HEK293 (cell line): Measurements from ENCODE around the gene NISCH.
A peak's percentile ranks its signal among the peaks of the same experiment; 100 is the strongest.

Source experiments
- CTCF ChIA-PET: fragments of 350-600 bp; formaldehyde crosslinking; extraction: SDS; loops from one replicate; lab custom pipeline; 2021; ENCODE audit warnings: antibody characterized with exemption; lab: Yijun Ruan, JAX
- POLR2A ChIA-PET: fragments of 300-600 bp; formaldehyde crosslinking; extraction: SDS; loops from one replicate; lab custom pipeline; 2020; ENCODE audit warnings: antibody characterized with exemption, inconsistent platforms; lab: Yijun Ruan, JAX
- H3K27ac ChIP-seq: fragments of 200-500 bp; sonication (Bioruptor generic); 2 replicates; pipeline ENCODE4 v1.5.1; 2014; ENCODE audit warnings: low read depth, low read length, control low read depth, inconsistent platforms; ENCODE audit errors: extremely low read depth
- H3K36me3 ChIP-seq, 2 experiments: fragments of 200-500 bp in 1 of 2; sonication (Bioruptor generic) in 1 of 2; 1 replicate in 1 of 2; 2 replicates in 1 of 2; pipeline ENCODE4 v1.5.1; 2014 to 2017; ENCODE audit warnings: inconsistent platforms in 2 of 2, low read length in 2 of 2; ENCODE audit not compliant: control insufficient read depth in 2 of 2, insufficient read depth in 1 of 2
- H3K4me1 ChIP-seq: fragments of 200-500 bp; sonication (Bioruptor generic); 2 replicates; pipeline ENCODE4 v1.5.1; 2014; ENCODE audit warnings: mild to moderate bottlenecking, low read length, inconsistent platforms; ENCODE audit not compliant: control insufficient read depth, insufficient read depth
- H3K4me3 ChIP-seq: 2 replicates; pipeline ENCODE4 v1.5.1; 2011; ENCODE audit warnings: low read depth, mild to moderate bottlenecking, control low read depth, low read length, moderate library complexity
- H3K9me3 ChIP-seq: fragments of 200-500 bp; sonication (Bioruptor generic); 2 replicates; pipeline ENCODE4 v1.5.1; 2014; ENCODE audit warnings: low read depth, low read length, inconsistent platforms; ENCODE audit not compliant: control insufficient read depth, insufficient read depth
- BCL11B ChIP-seq: fragments of 450-650 bp; formaldehyde crosslinking; IDR thresholded peaks from 2 replicates; pipeline ENCODE4 v1.5.1; 2016; ENCODE audit warnings: low read depth, missing biosample characterization, missing genetic modification characterization
- EGR2 ChIP-seq: fragments of 450-650 bp; formaldehyde crosslinking; IDR thresholded peaks from 2 replicates; pipeline ENCODE4 v1.5.1; 2016; ENCODE audit warnings: low read depth, missing biosample characterization, missing genetic modification characterization
- GLIS1 ChIP-seq: fragments of 450-650 bp; formaldehyde crosslinking; IDR thresholded peaks from 2 replicates; pipeline ENCODE4 v1.5.1; 2016; ENCODE audit warnings: missing biosample characterization, missing genetic modification characterization
- GLIS2 ChIP-seq: fragments of 450-650 bp; formaldehyde crosslinking; IDR thresholded peaks from 2 replicates; pipeline ENCODE4 v1.5.1; 2016; ENCODE audit warnings: missing biosample characterization, missing genetic modification characterization
- HOXC10 ChIP-seq: sonication (generic); formaldehyde crosslinking; IDR thresholded peaks from 2 replicates; pipeline ENCODE4 v1.8.1; 2023; ENCODE audit warnings: mild to moderate bottlenecking, missing genetic modification reagents
- KLF9 ChIP-seq: fragments of 450-650 bp; formaldehyde crosslinking; IDR thresholded peaks from 2 replicates; pipeline ENCODE4 v1.5.1; 2016; ENCODE audit warnings: missing biosample characterization, missing genetic modification characterization, low read depth
- SCRT2 ChIP-seq: fragments of 450-650 bp; formaldehyde crosslinking; IDR thresholded peaks from 2 replicates; pipeline ENCODE4 v1.5.1; 2016; ENCODE audit warnings: missing biosample characterization, missing genetic modification characterization
- YY2 ChIP-seq: fragments of 450-650 bp; formaldehyde crosslinking; IDR thresholded peaks from 2 replicates; pipeline ENCODE4 v1.5.1; 2016; ENCODE audit warnings: missing biosample characterization, missing genetic modification characterization
- ZNF112 ChIP-seq: fragments of 450-650 bp; formaldehyde crosslinking; IDR thresholded peaks from 2 replicates; pipeline ENCODE4 v1.5.0; 2017; ENCODE audit warnings: missing biosample characterization, missing genetic modification characterization
- ZNF121 ChIP-seq: fragments of 450-650 bp; formaldehyde crosslinking; IDR thresholded peaks from 2 replicates; pipeline ENCODE4 v1.5.1; 2016; ENCODE audit warnings: missing biosample characterization, missing genetic modification characterization
- ZNF146 ChIP-seq: fragments of 450-650 bp; formaldehyde crosslinking; IDR thresholded peaks from 2 replicates; pipeline ENCODE4 v1.5.1; 2016; ENCODE audit warnings: missing biosample characterization, missing genetic modification characterization
- ZNF16 ChIP-seq: fragments of 450-650 bp; formaldehyde crosslinking; IDR thresholded peaks from 2 replicates; pipeline ENCODE4 v1.5.1; 2016; ENCODE audit warnings: low read depth, missing biosample characterization, missing genetic modification characterization
- ZNF2 ChIP-seq: fragments of 450-650 bp; formaldehyde crosslinking; IDR thresholded peaks from 2 replicates; pipeline ENCODE4 v1.5.1; 2016; ENCODE audit warnings: missing biosample characterization, missing genetic modification characterization
- ZNF37A ChIP-seq: fragments of 450-650 bp; IDR thresholded peaks from 2 replicates; pipeline ENCODE4 v1.5.1; 2018; ENCODE audit warnings: missing biosample characterization, missing genetic modification characterization
- ZNF423 ChIP-seq: fragments of 450-650 bp; formaldehyde crosslinking; IDR thresholded peaks from 2 replicates; pipeline ENCODE4 v1.5.1; 2016; ENCODE audit warnings: missing biosample characterization, missing genetic modification characterization
- ZNF623 ChIP-seq: fragments of 450-650 bp; formaldehyde crosslinking; IDR thresholded peaks from 2 replicates; pipeline ENCODE4 v1.5.1; 2016; ENCODE audit warnings: missing biosample characterization, missing genetic modification characterization
- ZNF629 ChIP-seq: fragments of 450-650 bp; formaldehyde crosslinking; IDR thresholded peaks from 2 replicates; pipeline ENCODE4 v1.5.1; 2017; ENCODE audit warnings: missing biosample characterization, missing genetic modification characterization
- ZNF792 ChIP-seq: fragments of 450-650 bp; formaldehyde crosslinking; IDR thresholded peaks from 2 replicates; pipeline ENCODE4 v1.5.1; 2016; ENCODE audit warnings: missing biosample characterization, missing genetic modification characterization
- ZNF830 ChIP-seq: fragments of 450-650 bp; IDR thresholded peaks from 2 replicates; pipeline ENCODE4 v1.5.0; 2018; ENCODE audit warnings: missing biosample characterization, missing genetic modification characterization, low read depth, mild to moderate bottlenecking, moderate library complexity
- TF ChIP-seq, protein P1 (sequence below): fragments of 450-650 bp; formaldehyde crosslinking; IDR thresholded peaks from 2 replicates; pipeline ENCODE4 v1.5.1; 2016; ENCODE audit warnings: missing biosample characterization, missing genetic modification characterization
- TF ChIP-seq, protein P2 (sequence below): fragments of 450-650 bp; formaldehyde crosslinking; IDR thresholded peaks from 2 replicates; pipeline ENCODE4 v1.5.1; 2016; ENCODE audit warnings: missing biosample characterization, missing genetic modification characterization, low read depth
- TF ChIP-seq, protein P3 (sequence below): fragments of 450-650 bp; formaldehyde crosslinking; IDR thresholded peaks from 2 replicates; pipeline ENCODE4 v1.5.1; 2016; ENCODE audit warnings: missing biosample characterization, missing genetic modification characterization

Gene NISCH

DNA sequence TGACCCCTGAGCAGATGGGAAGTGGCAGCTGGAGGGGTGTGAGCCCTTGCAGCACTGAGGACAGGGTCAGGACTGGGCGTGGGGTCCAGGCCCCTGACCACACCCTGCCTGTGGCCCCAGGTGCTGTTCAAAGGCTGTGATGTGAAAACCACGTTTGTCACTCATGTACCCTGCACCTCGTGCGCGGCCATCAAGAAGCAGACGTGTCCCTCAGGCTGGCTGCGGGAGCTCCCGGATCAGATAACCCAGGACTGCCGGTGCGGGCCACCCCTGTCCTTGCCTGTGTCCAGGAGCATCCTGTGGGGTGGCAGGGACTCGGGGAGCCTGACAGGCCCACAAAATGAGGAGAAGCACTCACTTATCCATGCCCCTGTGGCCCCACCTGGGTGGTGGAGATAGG is 45.6 kb downstream of the NISCH start (continued):
- TF ChIP-seq, protein P1, sequence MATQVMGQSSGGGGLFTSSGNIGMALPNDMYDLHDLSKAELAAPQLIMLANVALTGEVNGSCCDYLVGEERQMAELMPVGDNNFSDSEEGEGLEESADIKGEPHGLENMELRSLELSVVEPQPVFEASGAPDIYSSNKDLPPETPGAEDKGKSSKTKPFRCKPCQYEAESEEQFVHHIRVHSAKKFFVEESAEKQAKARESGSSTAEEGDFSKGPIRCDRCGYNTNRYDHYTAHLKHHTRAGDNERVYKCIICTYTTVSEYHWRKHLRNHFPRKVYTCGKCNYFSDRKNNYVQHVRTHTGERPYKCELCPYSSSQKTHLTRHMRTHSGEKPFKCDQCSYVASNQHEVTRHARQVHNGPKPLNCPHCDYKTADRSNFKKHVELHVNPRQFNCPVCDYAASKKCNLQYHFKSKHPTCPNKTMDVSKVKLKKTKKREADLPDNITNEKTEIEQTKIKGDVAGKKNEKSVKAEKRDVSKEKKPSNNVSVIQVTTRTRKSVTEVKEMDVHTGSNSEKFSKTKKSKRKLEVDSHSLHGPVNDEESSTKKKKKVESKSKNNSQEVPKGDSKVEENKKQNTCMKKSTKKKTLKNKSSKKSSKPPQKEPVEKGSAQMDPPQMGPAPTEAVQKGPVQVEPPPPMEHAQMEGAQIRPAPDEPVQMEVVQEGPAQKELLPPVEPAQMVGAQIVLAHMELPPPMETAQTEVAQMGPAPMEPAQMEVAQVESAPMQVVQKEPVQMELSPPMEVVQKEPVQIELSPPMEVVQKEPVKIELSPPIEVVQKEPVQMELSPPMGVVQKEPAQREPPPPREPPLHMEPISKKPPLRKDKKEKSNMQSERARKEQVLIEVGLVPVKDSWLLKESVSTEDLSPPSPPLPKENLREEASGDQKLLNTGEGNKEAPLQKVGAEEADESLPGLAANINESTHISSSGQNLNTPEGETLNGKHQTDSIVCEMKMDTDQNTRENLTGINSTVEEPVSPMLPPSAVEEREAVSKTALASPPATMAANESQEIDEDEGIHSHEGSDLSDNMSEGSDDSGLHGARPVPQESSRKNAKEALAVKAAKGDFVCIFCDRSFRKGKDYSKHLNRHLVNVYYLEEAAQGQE (tag by site-specific recombination): no peak
- TF ChIP-seq, protein P2, sequence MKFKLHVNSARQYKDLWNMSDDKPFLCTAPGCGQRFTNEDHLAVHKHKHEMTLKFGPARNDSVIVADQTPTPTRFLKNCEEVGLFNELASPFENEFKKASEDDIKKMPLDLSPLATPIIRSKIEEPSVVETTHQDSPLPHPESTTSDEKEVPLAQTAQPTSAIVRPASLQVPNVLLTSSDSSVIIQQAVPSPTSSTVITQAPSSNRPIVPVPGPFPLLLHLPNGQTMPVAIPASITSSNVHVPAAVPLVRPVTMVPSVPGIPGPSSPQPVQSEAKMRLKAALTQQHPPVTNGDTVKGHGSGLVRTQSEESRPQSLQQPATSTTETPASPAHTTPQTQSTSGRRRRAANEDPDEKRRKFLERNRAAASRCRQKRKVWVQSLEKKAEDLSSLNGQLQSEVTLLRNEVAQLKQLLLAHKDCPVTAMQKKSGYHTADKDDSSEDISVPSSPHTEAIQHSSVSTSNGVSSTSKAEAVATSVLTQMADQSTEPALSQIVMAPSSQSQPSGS (tag by site-specific recombination): no peak
- TF ChIP-seq ZNF16 (tag by site-specific recombination): no peak
- no peak for TF ChIP-seq ZNF37A
- TF ChIP-seq KLF9 (tag by site-specific recombination): no peak
- no peak for TF ChIP-seq ZNF112 (tag by site-specific recombination)
- no peak for TF ChIP-seq ZNF121
- TF ChIP-seq YY2 (tag by site-specific recombination): no peak

DNA sequence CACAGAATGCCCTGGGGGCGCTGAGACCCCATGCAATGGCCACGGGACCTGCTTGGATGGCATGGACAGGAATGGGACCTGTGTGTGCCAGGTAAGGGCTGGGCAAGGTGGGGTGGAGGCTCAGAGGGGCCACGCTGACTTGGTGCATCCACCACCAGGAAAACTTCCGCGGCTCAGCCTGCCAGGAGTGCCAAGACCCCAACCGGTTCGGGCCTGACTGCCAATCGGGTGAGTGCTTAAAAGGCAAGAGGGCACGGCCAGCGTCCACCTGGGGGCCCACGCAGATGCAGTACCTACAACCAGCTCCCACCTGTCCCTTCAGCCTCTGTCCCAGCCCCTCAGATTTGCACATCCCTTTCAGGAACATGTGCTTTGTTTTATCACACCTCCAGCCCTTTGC is 46.6 kb downstream of the NISCH start:
- CTCF ChIA-PET: interaction anchor here (0.5 to 0.6 kb wide), 2 partner anchors 11 to 13 kb away, joined by 3 read pairs; no protein-coding TSS in a partner anchor

DNA sequence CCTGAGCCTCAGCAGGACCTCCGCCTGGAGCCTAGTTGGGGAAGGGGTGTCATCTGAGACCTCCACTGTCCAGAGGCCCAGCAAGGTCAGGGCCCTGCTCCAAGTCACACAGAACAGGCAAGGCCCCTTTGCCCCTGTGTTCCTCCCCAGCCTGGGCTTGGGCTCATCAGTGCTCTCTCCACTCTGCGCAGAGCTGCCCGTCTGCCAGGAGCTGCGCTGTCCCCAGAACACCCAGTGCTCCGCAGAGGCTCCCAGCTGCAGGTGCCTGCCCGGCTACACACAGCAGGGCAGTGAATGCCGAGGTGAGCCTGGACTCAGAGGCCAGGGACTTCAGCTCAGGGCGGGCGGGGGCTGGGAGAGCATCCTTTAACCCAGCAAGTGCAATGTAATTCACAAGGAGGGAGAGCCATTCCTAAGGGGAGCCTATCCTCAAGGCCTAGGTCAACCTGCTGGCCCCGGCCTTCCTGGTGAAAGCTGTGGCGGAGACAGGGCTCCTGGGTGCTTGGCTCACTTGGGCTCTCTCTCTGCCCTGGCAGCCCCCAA is 47.5 kb downstream of the NISCH start:
- CTCF ChIA-PET: no interaction called here
- Histone ChIP-seq H3K4me1 (no peaks in the 10 kb centered on the region), H3K4me3 (no peak overlapping the region), H3K9me3 (no peaks in the 10 kb centered on the region), H3K27ac (no peak overlapping the region), H3K36me3 (no peaks in the 10 kb centered on the region)
- TF ChIP-seq ZNF423 (tag by site-specific recombination): no peak
- TF ChIP-seq ZNF146: no peak
- POLR2A ChIA-PET: no interaction called here

More for the DNA sequence above, 46.6 kb downstream of the NISCH start:
- H3K27ac ChIP-seq: no peak overlapping the region
- no peak for TF ChIP-seq HOXC10 (CRISPR knock-in tag)
- 0 out of 2 replicates have a peak, but pooled peaks have one; percentile 30 for TF ChIP-seq ZNF623 (tag by site-specific recombination)
- H3K9me3 ChIP-seq: no peaks in the 10 kb centered on the region
- POLR2A ChIA-PET: no interaction called here
- H3K4me3 ChIP-seq: no peak overlapping the region
- no peaks in the 10 kb centered on the region for H3K4me1 ChIP-seq
- H3K36me3 ChIP-seq: no peaks in the 10 kb centered on the region

DNA sequence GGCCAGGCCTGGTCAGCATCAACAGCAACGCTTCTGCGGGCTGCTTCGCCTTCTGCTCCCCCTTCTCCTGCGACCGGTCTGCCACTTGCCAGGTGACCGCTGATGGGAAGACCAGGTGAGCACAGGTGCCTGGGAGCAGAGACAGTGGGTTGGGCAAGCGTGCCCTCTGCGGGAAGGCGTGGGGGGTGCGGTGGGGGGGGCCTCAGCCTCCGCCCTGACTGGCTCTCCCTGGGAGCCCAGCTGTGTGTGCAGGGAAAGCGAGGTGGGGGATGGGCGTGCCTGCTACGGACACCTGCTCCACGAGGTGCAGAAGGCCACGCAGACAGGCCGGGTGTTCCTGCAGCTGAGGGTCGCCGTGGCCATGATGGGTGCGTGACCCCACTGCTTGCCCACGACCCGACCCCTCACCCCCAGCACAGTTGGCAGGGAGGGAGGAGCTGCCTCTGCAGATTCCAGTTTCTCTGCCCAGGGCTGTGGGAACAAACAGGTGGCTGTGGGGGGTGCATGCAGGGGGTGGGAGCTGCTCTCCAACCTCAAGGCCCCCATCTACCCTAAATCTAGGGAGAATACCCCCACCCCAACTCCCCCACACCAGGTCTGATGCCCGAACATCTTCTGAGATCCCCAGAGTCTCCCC is 48.5 kb downstream of the NISCH start:
- CTCF ChIA-PET: no interaction called here
- H3K36me3 ChIP-seq: no peaks in the 10 kb centered on the region
- H3K4me1 ChIP-seq: no peaks in the 10 kb centered on the region
- H3K9me3 ChIP-seq: no peaks in the 10 kb centered on the region
- peak; percentile 77 for TF ChIP-seq GLIS1
- peak; percentile 58; the same call in 1 of the 2 replicates for TF ChIP-seq GLIS2 (tag by site-specific recombination)
- 0 out of 2 replicates have a peak, but pooled peaks have one; percentile 33 for TF ChIP-seq SCRT2 (tag by site-specific recombination)
- TF ChIP-seq ZNF629 (tag by site-specific recombination): no peak
- no peak for TF ChIP-seq ZNF2 (tag by site-specific recombination)
- no peak for TF ChIP-seq EGR2 (tag by site-specific recombination)
- TF ChIP-seq ZNF830: no peak
- TF ChIP-seq BCL11B: 0 out of 2 replicates have a peak, but pooled peaks have one; percentile 44
- TF ChIP-seq, protein P3, sequence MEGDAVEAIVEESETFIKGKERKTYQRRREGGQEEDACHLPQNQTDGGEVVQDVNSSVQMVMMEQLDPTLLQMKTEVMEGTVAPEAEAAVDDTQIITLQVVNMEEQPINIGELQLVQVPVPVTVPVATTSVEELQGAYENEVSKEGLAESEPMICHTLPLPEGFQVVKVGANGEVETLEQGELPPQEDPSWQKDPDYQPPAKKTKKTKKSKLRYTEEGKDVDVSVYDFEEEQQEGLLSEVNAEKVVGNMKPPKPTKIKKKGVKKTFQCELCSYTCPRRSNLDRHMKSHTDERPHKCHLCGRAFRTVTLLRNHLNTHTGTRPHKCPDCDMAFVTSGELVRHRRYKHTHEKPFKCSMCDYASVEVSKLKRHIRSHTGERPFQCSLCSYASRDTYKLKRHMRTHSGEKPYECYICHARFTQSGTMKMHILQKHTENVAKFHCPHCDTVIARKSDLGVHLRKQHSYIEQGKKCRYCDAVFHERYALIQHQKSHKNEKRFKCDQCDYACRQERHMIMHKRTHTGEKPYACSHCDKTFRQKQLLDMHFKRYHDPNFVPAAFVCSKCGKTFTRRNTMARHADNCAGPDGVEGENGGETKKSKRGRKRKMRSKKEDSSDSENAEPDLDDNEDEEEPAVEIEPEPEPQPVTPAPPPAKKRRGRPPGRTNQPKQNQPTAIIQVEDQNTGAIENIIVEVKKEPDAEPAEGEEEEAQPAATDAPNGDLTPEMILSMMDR (tag by site-specific recombination): 0 out of 2 replicates have a peak, but pooled peaks have one; percentile 8
- TF ChIP-seq ZNF792 (tag by site-specific recombination): no peak
- TF ChIP-seq ZNF16 (tag by site-specific recombination): no peak
- no peak overlapping the region for H3K27ac ChIP-seq
- H3K4me3 ChIP-seq: no peak overlapping the region
- POLR2A ChIA-PET: interaction anchor here (1.3 kb wide), 1 partner anchor 32 kb away, joined by 5 read pairs; the partner anchor contains the start of gene UQCC5
